K562 (cell line): Measurements from ENCODE around the gene HAGHL. TPM values are rescaled to one million over a fixed set of nuclear protein-coding genes. Genes with fewer than 3 reads are reported as not detected.

Experiments
- L3MBTL2 ChIP-seq: fragments of 450-650 bp; IDR thresholded peaks from 2 replicates; pipeline ENCODE4 v1.6.1; 2016; ENCODE audit warnings: mild to moderate bottlenecking, moderate library complexity
- LEF1 ChIP-seq: fragments of 450-650 bp; IDR thresholded peaks from 2 replicates; pipeline ENCODE4 v1.6.1; 2016; ENCODE audit warnings: mild to moderate bottlenecking
- MYBL2 ChIP-seq, 2 experiments: fragments of 450-650 bp in 1 of 2; sonication (generic) in 1 of 2; formaldehyde crosslinking in 1 of 2; IDR thresholded peaks; 2 replicates each; pipeline versions ENCODE4 v1.6.1 to v1.8.1; 2017 to 2022; ENCODE audit warnings: borderline replicate concordance in 1 of 2, inconsistent platforms in 1 of 2, low read depth in 1 of 2, mild to moderate bottlenecking in 1 of 2, missing genetic modification reagents in 1 of 2, moderate library complexity in 1 of 2
- NEUROD1 ChIP-seq: fragments of 150-350 bp; IDR thresholded peaks from 2 replicates; pipeline ENCODE4 v1.6.1; 2014; ENCODE audit warnings: borderline replicate concordance, low read length, low read depth; ENCODE audit not compliant: partially characterized antibody
- NFE2 ChIP-seq: IDR thresholded peaks from 2 replicates; pipeline ENCODE4 v1.6.1; 2014; ENCODE audit warnings: antibody characterized with exemption, low read depth
- NFIX ChIP-seq: fragments of 250-450 bp; sonication (Bioruptor Pico); IDR thresholded peaks from 2 replicates; pipeline ENCODE4 v1.4.0; 2020; ENCODE audit warnings: low read depth, mild to moderate bottlenecking, moderate library complexity
- POLR2H ChIP-seq: IDR thresholded peaks from 2 replicates; pipeline ENCODE4 v1.6.1; 2016; ENCODE audit warnings: missing genetic modification characterization, low read depth, mild to moderate bottlenecking, control low read depth, missing compliant biosample characterization, moderate library complexity
- SMARCA4 ChIP-seq: fragments of 450-650 bp; IDR thresholded peaks from 2 replicates; pipeline ENCODE4 v1.6.1; 2016
- SMARCA5 ChIP-seq: fragments of 450-650 bp; IDR thresholded peaks from 2 replicates; pipeline ENCODE4 v1.6.1; 2016
- SPI1 ChIP-seq: IDR thresholded peaks from 2 replicates; pipeline ENCODE4 v1.6.1; 2011; ENCODE audit warnings: low read depth, low read length, control low read depth, borderline replicate concordance
- ZNF124 ChIP-seq: sonication (generic); formaldehyde crosslinking; IDR thresholded peaks from 2 replicates; pipeline ENCODE4 v1.8.1; 2022; ENCODE audit warnings: missing genetic modification reagents
- ZNF140 ChIP-seq: fragments of 250-450 bp; sonication (Bioruptor Pico); IDR thresholded peaks from 2 replicates; pipeline ENCODE4 v1.8.0; 2021; ENCODE audit warnings: moderate library complexity, mild to moderate bottlenecking, inconsistent platforms
- ZNF3 ChIP-seq: fragments of 250-450 bp; sonication (Bioruptor Pico); IDR thresholded peaks from 2 replicates; pipeline ENCODE4 v1.5.0; 2021; ENCODE audit warnings: mild to moderate bottlenecking, moderate library complexity
- polyA plus RNA-seq, 8 experiments: library from polyadenylated mRNA; depleted of rRNA in 4 of 8; stranded (reverse) in 5 of 8; unstranded in 3 of 8; fragments of >200 nt; fragmentation: Nextera tagmentation in 2 of 8; fragmentation: Illumina TruSeq in 1 of 8; extraction: Ambion mirVana in 2 of 8; extraction: Trizol in 1 of 8; gene quantifications; 2 replicates each; pipeline versions ENCODE4 v1.2.1 to v1.2.3, GENCODE V29; 2011 to 2014; ENCODE audit warnings: inconsistent platforms in 1 of 8, missing spikeins in 1 of 8
- total RNA-seq, 7 experiments: library from RNA; depleted of rRNA in 6 of 7; stranded (reverse); fragments of >200 nt in 6 of 7; fragmentation: Illumina TruSeq in 2 of 7; extraction: Trizol in 2 of 7; gene quantifications; 2 replicates each; pipeline versions ENCODE4 v1.2.1 to v1.2.3, GENCODE V29; 2011 to 2021; ENCODE audit warnings: low replicate concordance in 1 of 7
- TF ChIP-seq, protein P1 (sequence below): fragments of 250-450 bp; sonication (Bioruptor Pico); IDR thresholded peaks from 2 replicates; pipeline ENCODE4 v1.5.0; 2020; ENCODE audit warnings: mild to moderate bottlenecking, borderline replicate concordance
- TF ChIP-seq, protein P2 (sequence below), 2 experiments: IDR thresholded peaks in 1 of 2; conservative IDR thresholded peaks in 1 of 2; 2 replicates each; pipeline ENCODE4 v1.6.1; 2016; ENCODE audit warnings: low read depth in 2 of 2, mild to moderate bottlenecking in 1 of 2, missing compliant biosample characterization in 1 of 2, missing genetic modification characterization in 1 of 2, moderate library complexity in 1 of 2
- TF ChIP-seq, protein P3 (sequence below): sonication (generic); formaldehyde crosslinking; IDR thresholded peaks from 2 replicates; pipeline ENCODE4 v1.5.0; 2020; ENCODE audit warnings: missing genetic modification reagents
- TF ChIP-seq, protein P4 (sequence below): fragments of 450-650 bp; IDR thresholded peaks from 2 replicates; pipeline ENCODE4 v1.6.1; 2016; ENCODE audit warnings: borderline replicate concordance
- TF ChIP-seq, protein P5 (sequence below): fragments of 450-650 bp; formaldehyde crosslinking; IDR thresholded peaks from 2 replicates; pipeline ENCODE4 v1.4.0; 2020; ENCODE audit warnings: mild to moderate bottlenecking, moderate library complexity

The HAGHL gene
- total and polyA plus RNA-seq, 9 of the 15 experiments (the other 6 are each of a cell fraction or from before 2014, with no cell fraction given) = 0.31 to 83.4 (median 20.7) TPM

DNA sequence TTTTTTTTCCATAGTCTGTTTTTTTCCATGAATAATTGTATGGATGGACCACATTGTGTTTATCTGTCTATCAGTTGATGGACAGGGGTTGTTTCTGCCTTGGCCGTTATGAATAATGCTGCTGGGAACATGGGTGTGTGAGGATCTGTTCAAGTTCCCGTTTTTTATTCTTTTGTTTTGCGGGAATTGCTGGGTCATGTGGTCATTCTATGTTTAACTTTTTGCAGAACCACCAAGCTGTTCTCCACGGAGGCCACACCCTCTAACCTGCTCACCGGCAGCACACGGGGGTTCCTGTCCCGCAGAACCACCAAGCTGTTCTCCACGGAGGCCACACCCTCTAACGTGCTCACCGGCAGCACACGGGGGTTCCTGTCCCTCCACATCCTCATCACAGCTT is 27.8 kb downstream of the HAGHL start (continued):
- TF ChIP-seq ZNF140 (no peak), ZNF3 (CRISPR knock-in tag) (no peak), LEF1 (no peak), L3MBTL2 (peak; percentile 42; the same call in 1 of the 2 replicates), MYBL2 (IDR thresholded peaks at IDR 0.05; ENCODE audit: low read depth) (no peak), MYBL2 (CRISPR knock-in tag; IDR thresholded peaks at IDR 0.05; ENCODE audit: borderline replicate concordance) (no peak), NFE2 (peak; percentile 38; the same call in 1 of the 2 replicates), ZNF124 (CRISPR knock-in tag) (no peak), NFIX (CRISPR knock-in tag) (no peak), SPI1 (no peak; the same call in 1 of the 2 replicates), POLR2H (no peak), SMARCA4 (no peak; the same call in 1 of the 2 replicates), NEUROD1 (no peak), SMARCA5 (no peak)
- TF ChIP-seq, protein P1, sequence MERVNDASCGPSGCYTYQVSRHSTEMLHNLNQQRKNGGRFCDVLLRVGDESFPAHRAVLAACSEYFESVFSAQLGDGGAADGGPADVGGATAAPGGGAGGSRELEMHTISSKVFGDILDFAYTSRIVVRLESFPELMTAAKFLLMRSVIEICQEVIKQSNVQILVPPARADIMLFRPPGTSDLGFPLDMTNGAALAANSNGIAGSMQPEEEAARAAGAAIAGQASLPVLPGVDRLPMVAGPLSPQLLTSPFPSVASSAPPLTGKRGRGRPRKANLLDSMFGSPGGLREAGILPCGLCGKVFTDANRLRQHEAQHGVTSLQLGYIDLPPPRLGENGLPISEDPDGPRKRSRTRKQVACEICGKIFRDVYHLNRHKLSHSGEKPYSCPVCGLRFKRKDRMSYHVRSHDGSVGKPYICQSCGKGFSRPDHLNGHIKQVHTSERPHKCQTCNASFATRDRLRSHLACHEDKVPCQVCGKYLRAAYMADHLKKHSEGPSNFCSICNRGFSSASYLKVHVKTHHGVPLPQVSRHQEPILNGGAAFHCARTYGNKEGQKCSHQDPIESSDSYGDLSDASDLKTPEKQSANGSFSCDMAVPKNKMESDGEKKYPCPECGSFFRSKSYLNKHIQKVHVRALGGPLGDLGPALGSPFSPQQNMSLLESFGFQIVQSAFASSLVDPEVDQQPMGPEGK (CRISPR knock-in tag) = no peak
- TF ChIP-seq, protein P2, sequence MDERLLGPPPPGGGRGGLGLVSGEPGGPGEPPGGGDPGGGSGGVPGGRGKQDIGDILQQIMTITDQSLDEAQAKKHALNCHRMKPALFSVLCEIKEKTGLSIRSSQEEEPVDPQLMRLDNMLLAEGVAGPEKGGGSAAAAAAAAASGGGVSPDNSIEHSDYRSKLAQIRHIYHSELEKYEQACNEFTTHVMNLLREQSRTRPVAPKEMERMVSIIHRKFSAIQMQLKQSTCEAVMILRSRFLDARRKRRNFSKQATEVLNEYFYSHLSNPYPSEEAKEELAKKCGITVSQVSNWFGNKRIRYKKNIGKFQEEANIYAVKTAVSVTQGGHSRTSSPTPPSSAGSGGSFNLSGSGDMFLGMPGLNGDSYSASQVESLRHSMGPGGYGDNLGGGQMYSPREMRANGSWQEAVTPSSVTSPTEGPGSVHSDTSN (CRISPR knock-in tag; IDR thresholded peaks at IDR 0.05; ENCODE audit: low read depth) = peak; percentile 44; the same call in 1 of the 2 replicates
- TF ChIP-seq, protein P2 (tag; conservative IDR thresholded peaks at IDR 0.05; ENCODE audit: low read depth) = 0 out of 2 replicates have a peak, but pooled peaks have one; percentile 10
- TF ChIP-seq, protein P3, sequence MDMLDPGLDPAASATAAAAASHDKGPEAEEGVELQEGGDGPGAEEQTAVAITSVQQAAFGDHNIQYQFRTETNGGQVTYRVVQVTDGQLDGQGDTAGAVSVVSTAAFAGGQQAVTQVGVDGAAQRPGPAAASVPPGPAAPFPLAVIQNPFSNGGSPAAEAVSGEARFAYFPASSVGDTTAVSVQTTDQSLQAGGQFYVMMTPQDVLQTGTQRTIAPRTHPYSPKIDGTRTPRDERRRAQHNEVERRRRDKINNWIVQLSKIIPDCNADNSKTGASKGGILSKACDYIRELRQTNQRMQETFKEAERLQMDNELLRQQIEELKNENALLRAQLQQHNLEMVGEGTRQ (CRISPR knock-in tag) = no peak; the same call in 1 of the 2 replicates
- TF ChIP-seq, protein P4, sequence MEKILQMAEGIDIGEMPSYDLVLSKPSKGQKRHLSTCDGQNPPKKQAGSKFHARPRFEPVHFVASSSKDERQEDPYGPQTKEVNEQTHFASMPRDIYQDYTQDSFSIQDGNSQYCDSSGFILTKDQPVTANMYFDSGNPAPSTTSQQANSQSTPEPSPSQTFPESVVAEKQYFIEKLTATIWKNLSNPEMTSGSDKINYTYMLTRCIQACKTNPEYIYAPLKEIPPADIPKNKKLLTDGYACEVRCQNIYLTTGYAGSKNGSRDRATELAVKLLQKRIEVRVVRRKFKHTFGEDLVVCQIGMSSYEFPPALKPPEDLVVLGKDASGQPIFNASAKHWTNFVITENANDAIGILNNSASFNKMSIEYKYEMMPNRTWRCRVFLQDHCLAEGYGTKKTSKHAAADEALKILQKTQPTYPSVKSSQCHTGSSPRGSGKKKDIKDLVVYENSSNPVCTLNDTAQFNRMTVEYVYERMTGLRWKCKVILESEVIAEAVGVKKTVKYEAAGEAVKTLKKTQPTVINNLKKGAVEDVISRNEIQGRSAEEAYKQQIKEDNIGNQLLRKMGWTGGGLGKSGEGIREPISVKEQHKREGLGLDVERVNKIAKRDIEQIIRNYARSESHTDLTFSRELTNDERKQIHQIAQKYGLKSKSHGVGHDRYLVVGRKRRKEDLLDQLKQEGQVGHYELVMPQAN = no peak
- TF ChIP-seq, protein P5, sequence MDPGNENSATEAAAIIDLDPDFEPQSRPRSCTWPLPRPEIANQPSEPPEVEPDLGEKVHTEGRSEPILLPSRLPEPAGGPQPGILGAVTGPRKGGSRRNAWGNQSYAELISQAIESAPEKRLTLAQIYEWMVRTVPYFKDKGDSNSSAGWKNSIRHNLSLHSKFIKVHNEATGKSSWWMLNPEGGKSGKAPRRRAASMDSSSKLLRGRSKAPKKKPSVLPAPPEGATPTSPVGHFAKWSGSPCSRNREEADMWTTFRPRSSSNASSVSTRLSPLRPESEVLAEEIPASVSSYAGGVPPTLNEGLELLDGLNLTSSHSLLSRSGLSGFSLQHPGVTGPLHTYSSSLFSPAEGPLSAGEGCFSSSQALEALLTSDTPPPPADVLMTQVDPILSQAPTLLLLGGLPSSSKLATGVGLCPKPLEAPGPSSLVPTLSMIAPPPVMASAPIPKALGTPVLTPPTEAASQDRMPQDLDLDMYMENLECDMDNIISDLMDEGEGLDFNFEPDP (CRISPR knock-in tag) = no peak
